ENCODE data around the gene PRKCD.

DNA sequence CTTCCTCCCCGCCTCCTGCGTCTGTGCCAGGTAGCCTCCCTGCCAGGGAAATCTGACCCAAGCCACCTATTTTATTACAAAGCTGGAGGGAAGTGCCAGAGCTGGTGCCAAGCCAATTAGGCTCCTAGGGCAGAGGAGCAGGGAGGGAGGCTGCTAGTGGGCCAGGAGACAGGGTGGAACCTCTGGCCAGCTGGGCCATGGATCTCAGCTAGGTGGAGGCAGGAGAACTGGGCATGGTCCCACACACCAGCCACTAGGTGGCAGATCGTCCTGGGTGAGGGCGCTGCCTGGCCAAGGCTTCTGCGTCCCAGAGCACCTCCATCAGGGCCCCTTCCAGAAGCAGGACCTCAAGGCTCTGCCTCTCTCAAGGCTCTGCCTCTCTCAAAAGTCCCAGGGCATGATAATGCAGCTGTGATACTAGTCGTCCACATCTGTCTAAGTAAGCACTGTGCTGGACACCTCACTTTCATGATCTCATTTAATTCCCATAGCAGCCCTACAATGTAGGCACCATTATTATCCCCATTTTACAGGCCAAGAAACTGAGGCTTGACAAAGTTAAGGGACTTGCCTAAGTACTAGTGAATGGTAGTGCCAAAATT is 26.3 kb upstream of the PRKCD start:
- TF ChIP-seq, protein P1, sequence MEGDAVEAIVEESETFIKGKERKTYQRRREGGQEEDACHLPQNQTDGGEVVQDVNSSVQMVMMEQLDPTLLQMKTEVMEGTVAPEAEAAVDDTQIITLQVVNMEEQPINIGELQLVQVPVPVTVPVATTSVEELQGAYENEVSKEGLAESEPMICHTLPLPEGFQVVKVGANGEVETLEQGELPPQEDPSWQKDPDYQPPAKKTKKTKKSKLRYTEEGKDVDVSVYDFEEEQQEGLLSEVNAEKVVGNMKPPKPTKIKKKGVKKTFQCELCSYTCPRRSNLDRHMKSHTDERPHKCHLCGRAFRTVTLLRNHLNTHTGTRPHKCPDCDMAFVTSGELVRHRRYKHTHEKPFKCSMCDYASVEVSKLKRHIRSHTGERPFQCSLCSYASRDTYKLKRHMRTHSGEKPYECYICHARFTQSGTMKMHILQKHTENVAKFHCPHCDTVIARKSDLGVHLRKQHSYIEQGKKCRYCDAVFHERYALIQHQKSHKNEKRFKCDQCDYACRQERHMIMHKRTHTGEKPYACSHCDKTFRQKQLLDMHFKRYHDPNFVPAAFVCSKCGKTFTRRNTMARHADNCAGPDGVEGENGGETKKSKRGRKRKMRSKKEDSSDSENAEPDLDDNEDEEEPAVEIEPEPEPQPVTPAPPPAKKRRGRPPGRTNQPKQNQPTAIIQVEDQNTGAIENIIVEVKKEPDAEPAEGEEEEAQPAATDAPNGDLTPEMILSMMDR (IDR thresholded peaks at IDR 0.05) = peak; percentile 67 to 93 (median 88)
- TF ChIP-seq POLR2A (IDR thresholded peaks at IDR 0.05) = peak in 1 of 4 donors; percentile 27

Measured in upper lobe of left lung (tissue), 4 donors.